ENCODE measurements around the gene SSR1. TPM values are rescaled to one million over a fixed set of nuclear protein-coding genes. Genes with fewer than 3 reads are reported as not detected.
A peak's percentile ranks its signal among the peaks of the same experiment; 100 is the strongest.
"Not testable (repeated sequence)": the region's sequence is repeated elsewhere in the genome, so short reads cannot be mapped to it uniquely, and the experiment has no call there.

The SSR1 gene
- total RNA-seq (ENCODE audit: low replicate concordance), result 94.4 and 205 TPM in 2 replicates

- no peak for TF ChIP-seq CTCF (IDR thresholded peaks at IDR 0.05; ENCODE audit: insufficient read depth, low read length)
- peak within 1 kb of the TSS; percentile 98 for H3K4me3 ChIP-seq (ENCODE audit: low read depth, low read length)
- peak; percentile 93 for DNase-seq (ENCODE audit: low read depth)
Observed at GRCh38 chr6:7312616-7313504, at the start of gene SSR1. Gene SSR1, minus strand, starts transcription at chr6:7313199. Its CDS starts 79 bp downstream, at chr6:7313120.

- not testable (repeated sequence) for H3K4me3 ChIP-seq (ENCODE audit: low read depth, low read length); DNase-seq (ENCODE audit: low read depth)
Observed at GRCh38 chr6:7351916-7352315, 38.9 kb upstream of the SSR1 start.

- DNase-seq (ENCODE audit: low read depth); H3K4me3 ChIP-seq (ENCODE audit: low read depth, low read length): not testable (repeated sequence)
Observed at GRCh38 chr6:7350591-7350990, 37.6 kb upstream of the SSR1 start.

GRCh38 chr6:7347551-7347997, 34.6 kb upstream of the SSR1 start:
- not testable (repeated sequence) for DNase-seq (ENCODE audit: low read depth); H3K4me3 ChIP-seq (ENCODE audit: low read depth, low read length)

- H3K4me3 ChIP-seq (ENCODE audit: low read depth, low read length); DNase-seq (ENCODE audit: low read depth): not testable (repeated sequence)
Observed at GRCh38 chr6:7344773-7345450, 31.9 kb upstream of the SSR1 start.

GRCh38 chr6:7343546-7344475, 30.8 kb upstream of the SSR1 start:
- TF ChIP-seq CTCF (IDR thresholded peaks at IDR 0.05; ENCODE audit: insufficient read depth, low read length), result no peak
- no peak for DNase-seq (ENCODE audit: low read depth)
- no peak overlapping the region for H3K4me3 ChIP-seq (ENCODE audit: low read depth, low read length)

GRCh38 chr6:7341989-7342742, 29.2 kb upstream of the SSR1 start:
- no peak overlapping the region for H3K4me3 ChIP-seq (ENCODE audit: low read depth, low read length)
- no peak for DNase-seq (ENCODE audit: low read depth)
- no peak for TF ChIP-seq CTCF (IDR thresholded peaks at IDR 0.05; ENCODE audit: insufficient read depth, low read length)

GRCh38 chr6:7341271-7341670, 28.3 kb upstream of the SSR1 start:
- no peak for DNase-seq (ENCODE audit: low read depth)
- H3K4me3 ChIP-seq (ENCODE audit: low read depth, low read length), result no peak overlapping the region
- no peak for TF ChIP-seq CTCF (IDR thresholded peaks at IDR 0.05; ENCODE audit: insufficient read depth, low read length)
